WI38 (cell line): ENCODE results near the gene KIF9.

ENCODE experiments used
- H3K4me3 ChIP-seq: 2 replicates; pipeline ENCODE4 v1.5.1; 2011; ENCODE audit warnings: low read depth, mild to moderate bottlenecking, control low read depth, low read length
- CTCF ChIP-seq: IDR thresholded peaks from 2 replicates; pipeline ENCODE4 v1.5.1; 2012; ENCODE audit warnings: low read depth, mild to moderate bottlenecking, control low read depth, low read length

Gene KIF9

GRCh38 chr3:47245271-47245670, 37.3 kb downstream of the KIF9 start:
- H3K4me3 ChIP-seq = no peak overlapping the region
- TF ChIP-seq CTCF = no peak

- TF ChIP-seq CTCF = no peak
- no peak overlapping the region for H3K4me3 ChIP-seq
These were observed 38.0 kb downstream of the KIF9 start for GRCh38 chr3:47244531-47245100.

- no peak for TF ChIP-seq CTCF
- no peak overlapping the region for H3K4me3 ChIP-seq
These were observed 39.0 kb downstream of the KIF9 start for GRCh38 chr3:47243419-47244147.

GRCh38 chr3:47239929-47240328, 42.7 kb downstream of the KIF9 start:
- no peak overlapping the region for H3K4me3 ChIP-seq
- no peak for TF ChIP-seq CTCF

- TF ChIP-seq CTCF = no peak
- H3K4me3 ChIP-seq = no peak overlapping the region
These were observed 44.6 kb downstream of the KIF9 start for GRCh38 chr3:47238017-47238416.

GRCh38 chr3:47228088-47228487, 54.5 kb downstream of the KIF9 start:
- no peak overlapping the region for H3K4me3 ChIP-seq
- no peak for TF ChIP-seq CTCF

- H3K4me3 ChIP-seq = no peak overlapping the region
- TF ChIP-seq CTCF = no peak
These were observed 54.9 kb downstream of the KIF9 start for GRCh38 chr3:47227678-47228077.
